AG09319 (cell line): Measurements from ENCODE around the gene EIF3M.
"Not testable (repeated sequence)": the region's sequence is repeated elsewhere in the genome, so short reads cannot be mapped to it uniquely, and the experiment has no call there.

Source experiments
- DNase-seq: peaks from one replicate; pipeline ENCODE4 v3.0.0-alpha.2; 2010; ENCODE audit warnings: low read depth; ENCODE audit errors: extremely low read depth
- TF ChIP-seq, protein P1 (sequence below): IDR thresholded peaks from 2 replicates; pipeline ENCODE4 v1.5.1; 2011; ENCODE audit warnings: low read depth, mild to moderate bottlenecking, inconsistent platforms, low read length, moderate library complexity

The EIF3M gene

DNA sequence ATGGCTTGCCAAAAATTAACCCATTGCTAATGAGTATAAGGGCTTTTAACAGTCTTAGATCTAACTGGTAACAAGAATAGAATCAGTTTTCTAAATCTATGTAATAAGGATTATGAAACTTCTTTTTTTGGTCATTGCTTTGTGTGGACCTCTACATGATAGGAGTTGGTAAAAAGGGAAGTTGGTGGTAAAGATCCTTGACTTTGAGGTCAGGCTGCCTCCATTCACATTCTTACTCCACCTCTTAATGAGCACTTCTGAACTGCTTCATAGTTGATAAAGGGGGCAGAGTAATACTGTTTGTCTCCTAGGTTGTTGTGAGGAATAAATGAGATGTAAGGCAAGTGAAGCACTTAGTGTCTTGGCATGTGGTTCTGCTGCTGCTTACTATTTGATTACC, 10.6 kb downstream of the EIF3M start:
- DNase-seq: no peak
- TF ChIP-seq, protein P1, sequence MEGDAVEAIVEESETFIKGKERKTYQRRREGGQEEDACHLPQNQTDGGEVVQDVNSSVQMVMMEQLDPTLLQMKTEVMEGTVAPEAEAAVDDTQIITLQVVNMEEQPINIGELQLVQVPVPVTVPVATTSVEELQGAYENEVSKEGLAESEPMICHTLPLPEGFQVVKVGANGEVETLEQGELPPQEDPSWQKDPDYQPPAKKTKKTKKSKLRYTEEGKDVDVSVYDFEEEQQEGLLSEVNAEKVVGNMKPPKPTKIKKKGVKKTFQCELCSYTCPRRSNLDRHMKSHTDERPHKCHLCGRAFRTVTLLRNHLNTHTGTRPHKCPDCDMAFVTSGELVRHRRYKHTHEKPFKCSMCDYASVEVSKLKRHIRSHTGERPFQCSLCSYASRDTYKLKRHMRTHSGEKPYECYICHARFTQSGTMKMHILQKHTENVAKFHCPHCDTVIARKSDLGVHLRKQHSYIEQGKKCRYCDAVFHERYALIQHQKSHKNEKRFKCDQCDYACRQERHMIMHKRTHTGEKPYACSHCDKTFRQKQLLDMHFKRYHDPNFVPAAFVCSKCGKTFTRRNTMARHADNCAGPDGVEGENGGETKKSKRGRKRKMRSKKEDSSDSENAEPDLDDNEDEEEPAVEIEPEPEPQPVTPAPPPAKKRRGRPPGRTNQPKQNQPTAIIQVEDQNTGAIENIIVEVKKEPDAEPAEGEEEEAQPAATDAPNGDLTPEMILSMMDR: no peak

DNA sequence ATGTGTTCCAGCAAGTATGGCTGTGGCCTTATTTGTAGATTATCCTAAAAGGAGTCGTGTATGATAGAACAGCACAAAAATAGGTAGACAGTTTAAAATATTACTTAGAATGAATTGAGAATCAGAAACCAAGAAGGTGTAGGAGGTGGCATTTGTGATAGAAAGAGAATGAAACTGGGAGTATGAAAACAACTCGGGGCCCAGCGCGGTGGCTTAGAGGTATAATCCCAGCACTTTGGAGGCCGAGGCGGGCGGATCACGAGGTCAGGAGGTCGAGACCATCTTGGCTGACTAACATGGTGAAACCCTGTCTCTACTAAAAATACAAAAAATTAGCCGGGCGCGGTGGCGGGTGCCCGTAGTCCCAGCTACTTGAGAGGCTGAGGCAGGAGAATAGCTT, 12.5 kb downstream of the EIF3M start:
- DNase-seq: not testable (repeated sequence)

DNA sequence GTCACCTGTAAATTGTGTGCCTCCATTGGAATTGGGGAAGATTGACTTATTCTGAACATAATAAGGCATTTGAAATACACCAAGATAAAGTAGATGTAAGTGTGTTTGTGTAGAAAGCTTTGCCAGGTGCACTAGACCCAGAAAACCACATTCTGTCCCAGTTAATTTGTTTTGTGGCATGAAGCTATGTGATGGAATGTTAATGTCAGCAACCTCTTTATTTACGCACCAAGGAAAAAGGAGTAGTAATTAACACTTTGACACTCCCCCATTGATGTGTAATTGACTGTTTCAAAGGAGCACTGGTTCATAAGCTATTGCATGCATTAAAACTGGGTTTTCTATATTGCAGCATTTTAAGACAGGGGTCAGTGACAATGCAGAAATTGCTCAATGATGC, 14.3 kb downstream of the EIF3M start:
- no peak for DNase-seq
- TF ChIP-seq, protein P1: no peak

DNA sequence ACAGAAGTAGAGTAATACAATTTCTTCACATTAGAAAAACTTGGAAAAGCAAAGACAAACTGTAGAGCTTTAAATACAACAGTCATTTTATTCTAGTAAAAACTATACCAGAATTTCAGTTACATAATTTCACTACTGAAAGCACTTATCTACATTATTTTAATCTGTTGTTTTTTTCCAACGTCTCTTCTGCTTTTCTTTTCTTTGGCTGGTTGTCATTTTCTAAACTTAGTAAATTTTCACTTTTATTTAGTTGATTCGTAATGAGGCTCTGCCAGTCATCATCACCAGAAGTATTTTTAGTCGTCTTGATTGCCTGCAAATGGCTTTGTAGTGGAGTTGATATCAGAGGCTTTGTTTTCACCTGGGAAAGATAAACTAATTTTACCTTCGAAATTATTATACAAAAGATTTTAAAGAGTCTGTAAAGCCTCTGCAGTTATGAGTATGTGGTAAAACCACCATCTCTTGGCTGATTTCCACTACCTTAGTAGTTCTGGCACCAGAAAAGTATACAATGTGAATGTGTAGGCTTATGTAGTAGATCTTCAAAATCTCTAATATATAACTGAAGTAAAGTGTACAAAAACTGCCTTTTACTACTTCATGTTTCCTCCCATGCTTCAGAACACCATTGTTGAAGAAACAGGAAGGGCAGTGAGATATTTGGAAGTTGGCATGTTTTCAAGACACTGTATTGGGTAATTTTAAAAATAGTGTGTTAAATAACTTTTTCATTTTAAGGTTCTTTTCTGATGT, 19.2 kb downstream of the EIF3M start:
- TF ChIP-seq, protein P1: no peak

DNA sequence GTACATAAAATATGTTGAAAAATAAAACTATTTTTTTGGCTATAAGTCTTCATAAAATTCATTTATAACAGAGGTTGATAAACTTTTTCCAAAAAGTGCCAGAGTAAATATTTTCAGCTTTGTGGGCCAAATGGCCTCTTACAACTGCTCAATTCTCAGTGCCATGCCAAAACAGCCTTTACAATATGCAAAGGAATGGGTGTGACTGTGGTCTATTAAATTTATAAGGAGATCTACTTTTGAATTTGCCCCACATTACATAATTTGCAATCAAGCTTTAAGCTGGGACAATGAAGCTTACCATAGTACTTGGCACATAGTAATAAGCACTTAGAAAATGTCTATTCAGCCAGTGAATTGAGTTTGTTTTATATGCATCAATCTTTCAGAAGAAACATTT, 22.6 kb downstream of the EIF3M start:
- no peak for DNase-seq
- TF ChIP-seq, protein P1: no peak

More for the DNA sequence above, 19.2 kb downstream of the EIF3M start:
- DNase-seq: no peak

DNA sequence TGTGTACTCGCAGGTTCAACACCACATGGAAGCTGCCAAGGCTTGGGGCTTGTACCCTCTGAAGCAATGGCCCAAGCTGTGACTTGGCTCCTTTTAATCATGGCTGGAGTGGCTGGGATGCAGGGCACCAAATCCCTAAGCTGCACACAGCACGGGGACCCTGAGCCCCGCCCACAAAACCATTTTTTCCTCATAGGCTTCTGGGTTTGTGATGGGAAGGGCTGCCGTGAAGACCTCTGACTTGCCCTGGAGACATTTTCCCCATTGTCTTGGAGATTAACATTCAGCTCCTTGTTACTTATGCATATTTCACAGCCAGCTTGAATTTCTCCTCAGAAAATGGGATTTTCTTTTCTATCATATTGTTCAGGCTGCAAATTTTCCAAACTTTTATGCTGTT, 25.2 kb downstream of the EIF3M start:
- DNase-seq: not testable (repeated sequence)

DNA sequence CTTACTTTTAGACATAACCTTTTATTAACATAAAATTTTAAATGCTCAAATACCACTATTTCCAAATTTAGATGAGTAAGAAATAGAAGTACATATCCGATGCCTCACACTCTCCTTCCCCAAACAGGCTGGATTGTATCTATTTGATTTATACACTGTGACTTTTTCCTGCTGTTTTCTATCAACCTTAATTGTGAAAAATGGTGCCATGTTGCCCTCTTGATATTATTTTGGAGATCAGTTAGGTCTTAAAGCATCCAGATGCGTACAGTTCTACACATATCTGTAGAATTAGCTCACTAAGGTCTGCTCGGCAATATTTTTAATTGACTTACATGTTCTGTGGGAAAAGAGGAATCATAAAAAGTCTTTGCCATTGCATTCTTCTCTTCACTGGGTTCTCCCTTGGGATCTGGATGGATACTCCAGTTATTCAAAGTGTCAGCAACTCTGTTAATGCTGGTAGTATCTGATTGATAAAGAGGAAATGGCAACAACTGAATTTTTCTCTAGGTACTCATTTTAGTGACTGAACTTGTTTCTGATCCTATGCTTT, 27.2 kb downstream of the EIF3M start:
- no peak for DNase-seq
- TF ChIP-seq, protein P1: no peak

DNA sequence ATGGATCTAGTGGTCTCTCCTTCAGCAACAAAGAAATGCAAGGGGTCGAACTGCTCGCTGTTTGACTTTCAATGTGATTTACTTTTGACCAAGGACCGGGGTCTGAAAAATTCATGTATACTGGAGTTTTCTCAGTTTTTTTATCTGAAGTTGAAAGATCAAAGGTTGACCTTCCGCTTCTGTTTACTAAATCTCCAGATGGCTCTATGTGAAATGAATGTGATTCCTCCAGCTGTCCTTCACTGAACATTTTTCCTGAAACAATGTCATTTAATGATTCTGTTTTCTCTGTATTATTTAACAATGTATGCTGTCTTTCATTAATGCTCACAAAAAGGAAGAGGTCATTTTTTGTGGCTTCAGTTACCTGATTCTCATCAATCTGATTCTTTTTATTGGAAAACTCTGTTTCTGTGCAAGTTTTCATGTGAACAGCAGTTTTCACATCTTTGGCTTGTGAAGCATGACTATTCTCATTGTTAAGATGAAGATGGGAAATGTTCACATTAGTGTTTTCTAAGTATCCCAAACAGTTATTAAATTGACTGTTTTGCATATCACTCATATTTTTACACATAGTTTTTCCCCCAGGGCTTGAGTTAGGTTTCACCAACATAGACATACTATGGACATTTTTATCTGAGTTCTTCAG, 30.0 kb downstream of the EIF3M start:
- DNase-seq: no peak
- TF ChIP-seq, protein P1: no peak
